Measurements from ENCODE around the gene ZDHHC22.
A peak's percentile ranks its signal among the peaks of the same experiment; 100 is the strongest.

ZDHHC22 gene

DNA sequence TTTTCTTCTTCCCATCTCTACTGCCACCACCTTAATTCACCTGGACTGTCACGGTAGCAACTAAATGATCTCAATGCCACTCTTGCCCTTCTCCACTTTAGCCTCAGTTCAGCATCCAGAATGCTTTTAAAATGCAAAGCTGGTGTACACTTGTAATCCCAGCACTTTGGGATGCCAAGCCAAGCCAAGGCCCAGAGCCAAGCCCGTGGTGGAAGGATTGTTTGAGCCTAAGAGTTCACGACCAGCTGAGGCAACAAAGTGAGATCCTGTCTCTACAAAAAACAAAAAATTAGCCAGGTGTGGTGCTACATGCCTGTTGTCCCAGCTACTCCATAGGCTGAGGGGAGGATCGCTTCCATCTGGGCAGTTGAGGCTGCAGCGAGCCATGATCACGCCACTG lies 37.6 kb downstream of the ZDHHC22 start:
- DNase-seq (ENCODE audit: low read depth) = no peak

DNA sequence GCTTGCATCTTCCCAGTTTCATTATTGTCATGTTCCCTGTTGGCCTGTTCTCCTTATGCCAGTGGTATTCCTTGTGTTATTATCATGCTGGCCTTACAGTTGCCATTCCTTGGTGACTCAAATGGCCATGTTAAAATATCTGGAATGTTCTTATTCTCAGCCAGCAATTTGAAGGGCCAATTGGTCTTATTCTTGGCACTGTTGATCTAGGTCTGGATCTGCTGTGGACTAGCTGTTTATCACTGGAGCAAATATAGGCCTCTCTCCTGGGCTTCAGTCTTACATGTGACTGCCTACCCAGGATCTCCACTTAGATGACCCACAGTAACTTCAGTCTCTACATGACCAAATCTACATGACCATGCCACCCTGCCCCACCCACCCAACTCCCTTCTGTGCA lies 38.1 kb downstream of the ZDHHC22 start:
- DNase-seq (ENCODE audit: low read depth) = no peak

DNA sequence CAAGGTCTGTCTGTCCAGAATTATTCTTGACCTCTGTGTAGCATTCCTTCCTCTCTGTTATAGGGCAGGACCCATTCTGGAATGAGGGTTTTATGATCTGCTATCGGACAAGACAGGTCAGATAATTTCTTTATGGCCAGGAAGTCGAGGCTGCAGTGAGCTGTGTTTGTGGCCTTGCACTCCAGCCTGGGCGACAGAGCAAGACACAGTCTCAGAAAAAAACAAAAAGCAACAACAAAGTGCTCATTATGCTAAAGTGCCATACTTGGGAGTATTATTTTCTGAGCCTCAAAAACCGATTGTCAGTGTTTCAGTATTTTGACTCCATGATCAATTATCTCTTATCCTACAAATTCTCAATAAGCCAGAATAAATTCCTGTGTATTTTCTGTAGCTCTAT lies 39.4 kb downstream of the ZDHHC22 start:
- DNase-seq (ENCODE audit: low read depth) = no peak

DNA sequence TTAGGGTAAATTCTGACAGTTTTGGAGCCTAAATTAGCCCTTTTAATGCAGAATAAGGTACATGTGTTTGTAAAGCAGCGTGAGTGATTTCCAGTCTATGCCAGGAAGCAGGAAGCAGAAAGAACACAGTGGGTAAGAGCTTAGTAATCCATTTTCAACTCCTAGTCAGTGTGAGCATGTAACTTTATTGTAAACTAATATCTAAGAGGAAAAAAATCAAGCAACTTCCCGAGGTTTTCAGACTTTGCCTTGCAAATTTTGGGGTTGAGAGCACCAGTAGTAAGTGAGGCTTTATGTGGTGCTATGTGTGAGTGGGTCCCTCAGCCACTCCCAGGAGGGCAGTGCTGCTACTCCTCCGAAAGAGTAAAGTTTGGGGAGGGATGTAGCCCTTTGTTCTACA lies 40.6 kb downstream of the ZDHHC22 start:
- DNase-seq (ENCODE audit: low read depth) = peak; percentile 26

DNA sequence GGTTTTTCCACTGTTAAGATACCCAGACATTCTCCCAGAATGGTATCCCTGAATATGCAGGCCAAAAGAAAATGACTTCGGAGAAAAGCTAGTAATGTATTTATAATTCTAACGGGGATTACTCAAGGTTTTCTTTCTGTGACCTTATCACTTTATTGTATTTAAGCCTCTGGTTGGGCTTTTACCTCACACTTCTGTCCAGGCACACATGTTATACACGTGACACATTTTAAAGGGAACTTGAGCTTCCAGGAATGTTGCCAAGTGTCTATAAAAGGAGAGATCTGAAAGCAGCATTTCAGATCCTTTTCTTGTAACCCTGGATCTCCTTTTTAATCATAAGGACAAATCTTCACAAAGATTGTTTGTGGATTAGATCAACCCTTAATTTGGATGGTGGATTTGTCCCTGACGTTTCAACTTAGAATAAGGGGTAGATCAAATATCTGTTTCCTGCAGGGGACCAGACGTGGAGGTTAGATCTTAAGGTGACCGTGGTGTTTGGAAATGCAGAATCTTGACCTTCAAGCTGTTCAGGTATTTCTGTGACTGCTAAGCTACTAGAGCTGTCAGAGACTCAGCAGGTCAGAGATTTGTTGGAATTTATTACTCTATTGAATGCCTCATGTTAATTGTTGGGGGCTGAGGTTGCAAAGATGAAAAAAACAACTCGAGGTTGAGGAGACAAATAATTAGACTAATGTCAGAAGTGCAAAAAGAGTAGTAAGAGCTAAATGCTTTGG lies 42.0 kb downstream of the ZDHHC22 start:
- DNase-seq (ENCODE audit: low read depth) = peak; percentile 81

DNA sequence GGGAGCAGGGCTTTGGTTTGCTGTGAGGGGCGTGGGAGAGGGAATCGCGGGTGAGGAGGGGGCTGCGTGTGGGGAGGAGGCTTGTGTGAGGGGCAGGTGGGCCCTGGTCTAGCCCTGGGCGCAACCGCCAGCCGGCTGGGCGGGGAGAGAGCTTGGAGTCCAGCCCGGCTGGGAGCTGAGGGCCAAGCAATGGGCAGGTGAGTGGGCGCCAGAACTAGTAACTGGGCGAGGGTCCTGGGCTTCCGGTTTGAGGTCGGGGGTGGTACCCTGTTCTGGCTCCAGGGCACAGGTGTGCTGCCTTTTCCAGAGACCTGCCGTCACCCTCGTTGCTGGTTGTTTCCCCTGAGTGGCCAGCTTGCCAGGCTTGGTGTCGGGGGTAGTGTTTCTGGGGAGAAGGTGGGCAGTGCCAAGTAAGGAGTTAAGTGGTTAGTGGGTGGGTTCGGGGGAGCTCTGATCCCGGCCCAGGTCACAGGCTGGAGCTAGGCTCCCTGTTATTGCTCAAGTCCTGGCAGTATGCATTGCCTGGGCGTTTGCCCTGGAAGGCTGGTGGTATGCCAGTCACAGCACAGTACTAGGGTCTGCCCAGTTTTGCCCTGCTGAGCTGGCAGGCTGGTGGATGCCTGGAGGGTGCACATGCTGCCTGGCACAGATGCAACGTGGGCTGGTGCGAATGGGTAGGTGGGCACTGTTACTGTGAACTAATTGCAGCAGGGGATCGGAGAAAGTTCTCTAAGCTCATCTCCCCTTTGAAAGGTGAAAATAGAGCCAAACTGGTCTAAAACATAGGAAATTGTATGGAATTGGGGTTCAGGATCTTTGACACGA lies 42.9 kb downstream of the ZDHHC22 start:
- no peak for DNase-seq (ENCODE audit: low read depth)

DNA sequence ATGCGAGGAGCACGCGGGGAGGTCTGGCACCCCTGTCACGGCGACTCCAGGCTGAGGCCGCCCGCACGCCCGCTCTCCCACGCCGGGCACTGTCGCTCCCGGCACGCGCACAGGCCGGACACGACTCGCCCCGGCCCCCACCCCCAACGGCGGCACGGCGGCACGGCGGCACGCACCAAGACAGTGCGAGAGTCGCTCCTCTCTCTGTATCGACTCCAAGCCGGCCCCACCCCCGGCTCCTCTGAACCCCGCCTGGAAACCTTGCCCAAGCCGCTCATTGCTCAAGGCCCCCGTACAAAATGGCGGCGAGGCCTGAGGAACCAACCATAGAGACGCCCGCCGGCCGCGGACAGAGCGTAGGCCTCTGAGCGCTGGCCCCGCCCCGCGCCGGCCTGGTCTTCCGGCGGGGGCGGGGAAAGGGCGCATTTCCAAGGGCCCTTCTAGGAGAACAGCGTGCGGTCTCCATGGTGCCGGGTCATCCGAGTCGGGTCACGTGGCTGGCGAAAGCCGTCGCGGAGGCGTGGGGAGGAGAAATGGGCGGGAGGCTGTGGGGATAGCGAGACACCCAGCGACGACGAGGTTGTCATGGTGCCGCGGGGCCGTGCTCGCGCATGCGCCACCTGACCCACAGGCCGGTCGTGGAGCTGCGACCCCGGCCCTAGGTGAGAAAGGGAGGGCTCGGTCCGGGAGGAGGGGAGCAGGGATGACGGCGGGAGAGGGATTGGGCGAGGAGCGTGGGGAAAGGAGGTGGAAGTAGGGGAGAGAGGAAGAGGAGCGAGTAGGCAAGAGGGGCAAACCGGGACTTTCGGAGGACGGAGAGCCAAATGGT lies 43.7 kb downstream of the ZDHHC22 start, which contains the start of gene CIPC:
Gene CIPC, plus strand, starts transcription at position 559 of the 829 bp plus-strand sequence. CDS start 7,451 bp downstream, outside the sequence.
- DNase-seq (ENCODE audit: low read depth) = peak; percentile 98

DNA sequence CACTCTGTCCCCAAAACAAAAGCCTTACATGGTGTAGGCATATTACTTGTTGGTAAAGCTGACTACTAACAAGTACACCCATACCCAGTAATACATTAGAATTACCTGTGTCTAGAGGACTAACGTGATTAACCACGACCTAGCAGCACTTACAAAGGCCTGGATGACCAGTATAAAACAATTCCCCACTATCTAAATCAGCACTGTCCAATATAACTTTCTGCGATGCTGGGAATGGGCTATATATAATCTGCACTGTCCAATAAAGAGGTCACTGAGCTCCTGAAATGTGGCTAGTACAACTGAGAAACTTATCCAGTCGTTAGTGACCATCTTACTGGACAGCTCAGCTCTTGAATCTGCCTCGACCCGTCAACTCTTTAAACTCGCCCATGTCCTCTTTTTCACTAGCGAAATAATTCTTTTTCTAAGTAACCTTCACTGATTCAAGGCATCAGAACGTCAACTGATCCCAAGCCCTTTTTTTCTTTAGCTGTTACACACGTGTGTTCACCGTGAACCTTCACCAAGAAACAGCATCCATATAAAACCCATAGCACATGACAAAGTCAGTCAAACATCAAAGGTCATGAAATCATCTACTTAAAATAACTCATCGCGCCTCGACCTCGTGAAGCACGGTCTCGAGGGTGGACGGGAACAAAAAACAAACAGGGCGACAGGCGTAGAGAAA lies 44.4 kb downstream of the ZDHHC22 start:
- peak; percentile 49 for DNase-seq (ENCODE audit: low read depth)

DNA sequence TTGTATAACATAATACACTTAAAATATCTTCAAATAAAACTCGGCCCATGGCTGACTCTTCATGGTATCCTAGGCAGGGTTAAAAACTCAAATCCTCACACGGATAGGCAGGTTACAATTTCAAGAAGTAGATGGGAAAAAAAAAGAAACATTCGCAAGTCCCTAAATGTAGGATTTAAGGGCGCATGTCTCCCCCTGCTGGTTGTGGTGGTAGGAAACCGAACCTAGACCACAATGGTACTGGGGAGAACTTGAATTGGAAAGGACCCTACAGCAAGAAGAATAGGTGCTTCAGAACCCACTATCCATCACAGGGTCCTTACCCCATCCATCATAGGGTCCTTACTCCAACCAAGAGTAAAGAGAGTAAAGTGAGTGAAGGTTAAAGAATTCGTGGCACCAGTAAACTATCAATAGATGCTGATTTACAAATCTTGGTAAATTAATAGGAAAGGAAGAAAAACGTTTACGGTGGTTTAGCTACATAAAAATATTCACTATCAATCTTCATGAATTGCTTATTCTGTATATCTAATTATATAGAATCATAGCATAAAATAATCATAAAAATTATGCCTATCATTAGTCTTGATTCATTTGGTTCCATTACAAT lies 46.8 kb downstream of the ZDHHC22 start:
- peak; percentile 78 for DNase-seq (ENCODE audit: low read depth)

DNA sequence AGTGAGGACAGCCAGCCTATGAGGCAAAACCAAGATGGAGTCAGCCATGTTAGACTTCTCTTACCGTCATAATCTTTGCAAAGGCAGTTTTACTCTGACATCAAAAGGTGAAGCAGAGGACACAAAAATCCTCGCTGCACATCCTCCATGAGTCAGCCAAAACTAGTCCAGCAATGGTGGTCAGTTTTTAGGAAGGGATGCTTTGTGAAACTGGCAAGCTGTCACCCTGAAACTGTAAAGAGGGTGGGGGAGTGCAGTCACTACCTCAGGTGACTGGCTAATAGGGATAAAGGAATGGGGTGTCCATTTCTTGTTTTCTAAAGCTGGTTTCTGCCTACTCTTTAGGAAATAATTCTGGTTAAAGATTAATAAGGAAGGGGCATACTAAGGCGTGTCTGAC lies 48.9 kb downstream of the ZDHHC22 start:
- no peak for DNase-seq (ENCODE audit: low read depth)

DNA sequence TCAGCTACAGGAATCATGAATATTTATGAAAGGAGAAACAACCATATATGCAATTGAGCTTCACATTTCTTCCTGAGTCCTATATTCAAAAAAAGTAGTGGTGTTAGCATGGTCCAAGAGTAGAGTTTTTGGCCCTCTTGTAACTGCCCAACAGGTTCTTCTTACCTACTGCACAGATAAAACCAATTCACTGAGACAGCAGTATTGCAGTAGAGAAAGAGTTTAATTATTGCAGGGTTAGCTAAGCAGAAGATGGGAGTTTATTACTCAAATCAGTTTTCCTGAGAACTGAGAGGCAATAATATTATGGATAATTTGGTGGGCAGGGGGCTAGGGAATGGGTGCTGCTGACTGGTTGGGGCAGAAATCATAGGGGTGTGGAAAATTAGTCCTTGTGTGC lies 50.1 kb downstream of the ZDHHC22 start:
- DNase-seq (ENCODE audit: low read depth) = no peak

DNA sequence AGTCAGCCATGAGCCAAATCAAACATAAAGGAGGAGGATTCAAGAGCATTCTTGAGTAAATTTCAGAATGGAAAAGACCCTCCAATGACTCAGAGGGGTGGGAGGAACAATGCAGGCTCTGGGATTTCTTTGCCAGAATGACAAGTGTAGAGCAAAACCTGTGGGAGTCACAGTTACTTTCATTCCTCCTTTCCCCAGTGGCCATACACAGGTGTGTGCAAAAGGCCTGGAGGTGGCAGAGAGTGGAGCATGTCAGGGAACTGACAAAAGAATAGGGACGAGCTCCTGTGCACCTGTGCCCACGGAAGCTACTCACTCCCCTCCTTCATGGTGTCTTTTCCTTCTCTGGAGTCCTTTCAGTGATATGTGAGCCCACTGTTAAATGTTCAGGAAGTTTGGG lies 52.9 kb downstream of the ZDHHC22 start:
- DNase-seq (ENCODE audit: low read depth) = no peak

DNA sequence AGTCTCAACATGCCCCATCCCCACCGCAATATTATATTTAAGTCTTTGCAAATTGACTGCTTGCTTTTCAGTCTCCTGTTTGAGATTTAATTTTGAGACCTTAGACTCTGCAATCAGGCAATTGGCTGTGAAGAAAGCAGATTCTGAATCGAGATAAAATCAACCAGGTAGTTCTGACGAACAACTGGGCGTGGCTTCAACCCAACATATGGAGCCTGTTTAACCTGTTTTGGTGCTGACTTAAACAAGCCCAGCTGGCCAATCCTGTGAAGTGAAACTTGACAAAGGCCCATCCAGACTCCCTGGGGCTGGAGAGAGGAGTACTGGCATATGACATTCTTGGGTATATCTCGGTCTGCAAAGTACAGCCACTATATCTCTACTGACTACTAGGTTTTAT lies 53.4 kb downstream of the ZDHHC22 start:
- no peak for DNase-seq (ENCODE audit: low read depth)

DNA sequence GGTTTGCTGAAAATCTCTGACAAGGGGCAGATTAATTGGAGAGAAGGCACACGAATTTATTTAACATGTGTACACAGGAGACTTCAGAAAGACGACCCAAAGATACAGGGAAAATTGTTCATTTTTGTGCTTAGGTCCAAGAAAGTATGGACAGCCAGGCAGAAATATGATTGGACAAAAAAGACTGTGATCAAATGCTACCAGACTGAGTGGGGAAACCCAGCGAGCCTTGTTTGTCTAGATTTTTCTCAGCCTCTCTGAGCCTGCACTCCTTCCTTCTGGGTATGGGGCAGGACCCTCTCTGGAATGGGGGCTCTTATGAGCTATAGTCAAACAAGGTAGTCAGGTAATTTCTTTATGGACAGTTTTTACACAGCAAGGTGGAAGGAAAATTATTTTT lies 54.0 kb downstream of the ZDHHC22 start:
- DNase-seq (ENCODE audit: low read depth) = no peak

DNA sequence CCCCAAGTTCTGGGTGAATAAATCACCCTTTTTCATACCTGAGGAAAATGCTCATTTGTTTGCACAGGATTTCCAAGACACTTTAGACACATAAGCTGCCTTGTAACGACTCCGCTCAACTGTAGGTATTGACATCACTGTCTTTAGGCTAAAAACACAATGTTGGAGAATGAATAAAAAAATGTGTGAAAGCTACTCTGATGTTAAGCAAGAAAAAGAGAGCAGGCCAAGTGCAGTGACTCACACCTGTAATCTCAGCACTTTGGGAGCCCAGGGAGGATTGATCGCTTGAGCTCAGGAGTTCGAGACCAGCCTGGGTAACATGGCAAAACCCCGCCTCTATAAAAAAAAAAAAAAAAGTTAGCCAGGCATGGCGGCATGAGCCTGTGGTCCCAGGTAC lies 54.6 kb downstream of the ZDHHC22 start:
- DNase-seq (ENCODE audit: low read depth) = no peak

DNA sequence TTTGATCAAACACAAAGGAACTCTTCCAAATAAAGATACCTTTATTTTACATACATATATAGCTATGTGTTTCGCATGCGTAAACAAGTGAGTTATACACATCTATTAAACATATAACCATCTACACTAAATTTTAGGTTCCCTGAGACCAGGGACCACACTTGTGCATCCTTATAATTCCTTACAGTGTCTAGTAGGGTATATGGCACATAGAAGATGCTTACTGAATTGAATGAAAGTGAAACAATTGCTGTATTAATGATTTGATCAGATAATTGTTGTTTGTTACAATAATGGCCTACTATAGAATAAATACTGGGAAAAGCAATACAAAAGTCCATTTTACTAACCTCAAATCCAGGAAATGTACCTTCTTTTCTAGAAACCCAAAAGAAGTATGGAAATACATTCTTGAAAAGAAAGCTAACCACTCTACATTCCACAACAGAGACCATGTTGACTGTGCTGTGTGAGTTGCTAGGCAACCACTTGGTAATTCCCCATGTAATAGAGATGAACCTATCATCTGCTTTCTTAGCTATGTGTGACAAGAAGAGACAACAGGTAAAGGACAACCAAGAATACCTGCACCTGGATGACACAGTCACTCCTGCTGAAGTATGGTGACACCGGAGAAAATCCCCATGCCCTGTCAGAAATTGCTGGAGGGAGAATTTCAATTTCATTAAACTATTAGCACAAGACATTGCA lies 55.4 kb downstream of the ZDHHC22 start:
- DNase-seq (ENCODE audit: low read depth) = peak; percentile 77

DNA sequence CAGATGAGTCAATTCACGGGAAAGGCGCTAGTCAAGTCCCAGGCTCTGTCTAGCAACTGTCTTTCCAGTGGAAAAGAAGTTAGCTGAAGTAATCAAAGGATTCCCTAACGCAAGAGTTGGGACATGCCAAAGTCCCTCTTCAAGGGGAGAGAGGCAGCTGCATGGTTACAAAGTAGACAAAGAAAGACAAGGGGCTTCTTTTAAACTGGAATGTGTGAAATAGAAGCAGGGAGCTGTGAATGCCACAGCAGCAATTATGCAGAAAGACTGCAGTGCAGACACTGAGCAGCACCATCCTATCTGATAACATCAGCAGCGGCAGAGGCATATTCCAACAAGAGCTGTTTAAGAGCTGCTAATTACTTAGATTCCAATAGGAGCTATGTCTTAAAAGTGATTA lies 56.1 kb downstream of the ZDHHC22 start:
- no peak for DNase-seq (ENCODE audit: low read depth)

DNA sequence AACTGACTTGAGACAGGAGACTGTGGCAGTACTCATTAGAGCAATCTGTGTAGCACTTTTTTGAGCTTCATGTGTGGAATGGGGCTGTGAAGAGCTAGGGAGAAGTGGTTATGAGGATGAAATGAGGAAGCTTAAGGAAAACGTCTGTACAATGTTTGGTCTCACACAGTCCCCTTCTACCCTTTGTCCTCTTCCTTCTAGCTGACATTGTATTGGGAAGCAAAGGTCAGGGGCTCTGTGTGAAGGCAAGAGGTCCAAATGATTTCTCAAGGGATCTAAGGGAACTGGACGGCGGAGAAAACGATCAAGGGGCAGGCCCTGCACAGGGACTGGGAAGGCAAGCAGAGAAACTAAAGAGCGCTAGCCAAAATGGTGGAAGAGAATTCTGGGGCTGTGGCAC lies 56.6 kb downstream of the ZDHHC22 start:
- no peak for DNase-seq (ENCODE audit: low read depth)

DNA sequence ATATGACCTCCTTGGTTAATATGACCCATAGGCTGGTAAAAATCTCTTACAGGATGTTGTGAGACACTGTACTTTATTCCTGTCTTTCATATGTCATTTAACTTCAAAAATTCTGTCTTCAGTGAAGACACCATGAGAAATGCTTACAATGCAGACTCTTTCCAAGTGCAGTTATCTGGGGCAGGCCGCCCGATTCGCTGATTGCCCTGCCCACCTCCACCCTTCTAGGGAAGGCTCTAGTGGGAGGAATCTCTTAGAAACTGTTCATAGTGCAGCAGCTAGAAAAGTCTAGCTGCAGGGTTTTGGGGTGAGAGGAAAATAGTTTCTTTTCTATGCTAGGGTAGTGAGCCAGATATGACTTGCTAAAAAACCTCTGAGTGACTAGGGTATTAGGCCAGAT lies 58.5 kb downstream of the ZDHHC22 start:
- DNase-seq (ENCODE audit: low read depth) = no peak

DNA sequence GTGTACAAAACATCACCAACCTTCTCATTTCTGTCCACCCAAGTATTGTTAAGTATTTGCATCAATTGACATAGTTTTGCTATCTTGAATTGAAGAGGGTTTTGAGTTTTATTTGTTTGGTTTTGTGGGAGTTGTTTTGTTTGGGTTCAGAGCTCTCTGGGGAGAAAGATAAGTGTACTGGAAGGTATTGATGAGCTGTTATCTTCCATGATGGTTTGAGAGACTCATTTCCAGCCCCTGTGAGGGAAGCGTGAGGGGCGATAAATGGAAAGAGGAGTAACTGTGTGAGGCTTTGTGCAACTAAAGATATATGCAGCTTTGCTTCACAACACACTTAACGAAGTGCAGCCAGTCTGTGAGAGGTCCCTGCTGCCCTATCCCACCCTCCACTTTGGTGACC lies 59.2 kb downstream of the ZDHHC22 start:
- DNase-seq (ENCODE audit: low read depth) = no peak

All from iris pigment epithelial cell (primary cell).